AG04450 (cell line): ENCODE results near the gene ZDHHC17. TPM values are rescaled to one million over a fixed set of nuclear protein-coding genes. Genes with fewer than 3 reads are reported as not detected.

ENCODE experiments used
- CTCF ChIA-PET: fragments of 300-600, 350-600 bp; formaldehyde crosslinking; extraction: SDS; loops from one replicate; lab custom pipeline; 2022; ENCODE audit warnings: antibody characterized with exemption, inconsistent platforms; lab: Charles Lee
- POLR2A ChIA-PET: fragments of 350-600 bp; formaldehyde crosslinking; extraction: SDS; loops from one replicate; lab custom pipeline; 2021; ENCODE audit warnings: antibody characterized with exemption, inconsistent platforms; lab: Yijun Ruan, JAX
- DNase-seq: peaks from one replicate; pipeline ENCODE4 v3.0.0-alpha.2; 2011; ENCODE audit warnings: low read depth, low spot score
- H3K27ac ChIP-seq: one replicate; pipeline ENCODE4 v1.5.1; 2012; ENCODE audit warnings: low read depth, low read length, control low read depth
- H3K27me3 ChIP-seq: one replicate; pipeline ENCODE4 v1.6.0; 2012; ENCODE audit warnings: low read length; ENCODE audit not compliant: control insufficient read depth, insufficient read depth
- H3K4me3 ChIP-seq: 2 replicates; pipeline ENCODE4 v1.5.1; 2011; ENCODE audit warnings: mild to moderate bottlenecking, low read depth, low read length, control low read depth
- H3K9me3 ChIP-seq: 2 replicates; pipeline ENCODE4 v1.5.1; 2012; ENCODE audit warnings: low read length; ENCODE audit not compliant: control insufficient read depth, insufficient read depth
- CTCF ChIP-seq: IDR thresholded peaks from 2 replicates; pipeline ENCODE4 v1.5.1; 2011; ENCODE audit warnings: low read depth, low read length, control low read depth, inconsistent platforms
- polyA plus RNA-seq: library from polyadenylated mRNA; depleted of rRNA; stranded (reverse); fragments of >200 nt; gene quantifications from 2 replicates; pipeline ENCODE4 v1.2.3, GENCODE V29; 2011

ZDHHC17 gene
- polyA plus RNA-seq, 1 experiment: 48.1 TPM

DNA sequence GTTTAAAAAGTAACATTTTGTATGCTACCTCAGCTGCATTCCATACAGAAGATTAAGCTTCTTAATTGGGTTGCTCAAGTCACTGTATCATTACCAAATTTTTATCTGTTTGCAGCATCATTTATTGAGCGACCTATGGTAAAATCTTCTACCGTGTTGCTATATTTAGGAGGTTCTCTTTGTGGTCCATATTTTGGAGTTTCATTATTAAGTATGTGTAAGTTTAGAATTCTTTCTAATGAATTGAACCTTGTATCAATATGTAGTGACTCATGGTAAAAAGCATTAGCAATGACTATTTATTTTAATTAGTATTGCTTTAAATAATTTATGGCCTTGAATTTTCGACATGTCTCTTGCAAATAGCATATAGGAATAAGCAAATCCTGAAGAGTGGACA, 72.7 kb downstream of the ZDHHC17 start:
- H3K27ac ChIP-seq: no peak overlapping the region
- no peaks in the 10 kb centered on the region for H3K27me3 ChIP-seq
- no peak overlapping the region for H3K4me3 ChIP-seq
- ChIA-PET CTCF (interaction anchor here (1.0 to 3.6 kb wide), 3 partner anchors 16 to 174 kb away, joined by 4 to 10 read pairs (median 7); no protein-coding TSS in a partner anchor), POLR2A (no interaction called here)
- no peak for DNase-seq
- TF ChIP-seq CTCF: no peak
- no peaks in the 10 kb centered on the region for H3K9me3 ChIP-seq

DNA sequence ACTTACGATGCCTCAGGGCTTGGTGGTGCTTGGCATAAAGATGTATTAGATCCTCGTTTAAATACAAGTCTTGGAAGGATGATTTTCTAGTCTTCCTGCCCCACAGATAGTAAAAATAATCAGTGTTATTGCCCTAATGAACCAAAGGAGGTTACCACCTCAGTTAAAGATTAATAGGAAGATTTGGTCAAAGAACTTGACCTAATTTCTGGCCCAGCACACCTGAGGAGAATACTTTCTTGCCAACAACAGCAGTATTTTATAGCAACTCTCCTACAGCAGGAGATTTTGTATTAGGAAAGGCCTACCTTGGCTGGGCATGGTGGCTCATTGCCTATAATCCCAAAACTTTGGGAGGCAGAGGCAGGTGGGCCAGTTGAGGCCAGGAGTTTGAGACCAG, 83.3 kb downstream of the ZDHHC17 start:
- CTCF ChIA-PET: interaction anchor here (1.1 kb wide), 1 partner anchor 164 kb away, joined by 4 read pairs; no protein-coding TSS in a partner anchor
- TF ChIP-seq CTCF: no peak
- no peaks in the 10 kb centered on the region for H3K9me3 ChIP-seq
- no peak overlapping the region for H3K4me3 ChIP-seq
- DNase-seq: no peak
- no peak overlapping the region for H3K27ac ChIP-seq
- POLR2A ChIA-PET: no interaction called here
- no peaks in the 10 kb centered on the region for H3K27me3 ChIP-seq

- H3K4me3 ChIP-seq: no peak overlapping the region
- H3K27ac ChIP-seq: no peak overlapping the region
- no peak for DNase-seq
- no peaks in the 10 kb centered on the region for H3K9me3 ChIP-seq
- TF ChIP-seq CTCF: no peak
- ChIA-PET CTCF (interaction anchor here (1.7 kb wide), 1 partner anchor 163 kb away, joined by 11 read pairs; no protein-coding TSS in a partner anchor), POLR2A (no interaction called here)
- no peaks in the 10 kb centered on the region for H3K27me3 ChIP-seq
These were observed 84.2 kb downstream of the ZDHHC17 start for GRCh38 chr12:76848132-76848531.

DNA sequence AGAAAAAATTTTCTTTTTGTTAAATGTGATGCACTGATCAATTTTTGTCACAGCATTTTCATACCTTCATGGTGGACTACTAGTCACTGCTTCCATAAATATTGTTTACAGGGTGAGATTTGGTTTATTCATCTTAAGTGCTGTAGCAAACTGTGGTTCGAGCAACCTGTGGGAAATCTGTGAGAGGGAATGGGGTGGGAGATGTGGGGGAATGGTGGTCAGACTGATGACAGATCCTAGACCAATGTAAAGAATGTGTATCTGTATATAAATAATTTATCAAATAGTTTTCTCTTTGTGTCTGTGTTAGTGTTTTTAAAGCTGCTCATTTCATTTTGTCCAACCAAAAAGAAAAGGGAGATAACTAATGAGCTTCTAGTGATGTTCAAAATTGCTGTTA, 88.2 kb downstream of the ZDHHC17 start:
- peak; percentile 13 for DNase-seq
- Histone ChIP-seq H3K9me3 (no peaks in the 10 kb centered on the region; the same call in 1 of the 2 replicates), H3K27me3 (no peaks in the 10 kb centered on the region), H3K4me3 (no peak overlapping the region), H3K27ac (no peak overlapping the region)
- ChIA-PET CTCF (interaction anchor here (1.1 to 1.2 kb wide), 2 partner anchors 27 to 159 kb away, joined by 3 to 4 read pairs; partner anchors contain the start of gene CSRP2), POLR2A (no interaction called here)
- no peak for TF ChIP-seq CTCF

DNA sequence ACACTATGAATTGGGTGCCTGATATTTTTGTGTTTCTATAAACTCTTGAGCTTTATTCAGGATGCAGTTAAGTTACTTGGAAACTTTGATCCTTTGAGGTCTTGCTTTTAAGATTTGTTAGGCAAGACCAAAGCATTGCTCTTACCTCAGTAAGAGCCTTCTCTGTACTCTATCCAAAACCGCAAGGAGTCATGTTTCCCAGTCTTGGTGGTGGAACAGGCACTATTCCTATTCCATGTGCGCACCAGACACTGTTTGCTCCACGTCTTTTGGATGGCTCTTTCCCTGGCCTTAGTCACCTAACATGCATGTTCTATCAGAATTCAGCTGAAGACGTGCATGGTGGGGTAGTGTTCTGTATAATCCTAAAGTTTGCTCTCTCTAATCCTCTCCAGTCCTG, 91.4 kb downstream of the ZDHHC17 start:
- Histone ChIP-seq H3K9me3 (no peaks in the 10 kb centered on the region; the same call in 1 of the 2 replicates), H3K27ac (no peak overlapping the region), H3K27me3 (no peaks in the 10 kb centered on the region), H3K4me3 (no peak overlapping the region)
- POLR2A ChIA-PET: no interaction called here
- DNase-seq: no peak
- no peak for TF ChIP-seq CTCF
- CTCF ChIA-PET: no interaction called here
